Measurements from ENCODE around the gene TRAPPC4.

DNA sequence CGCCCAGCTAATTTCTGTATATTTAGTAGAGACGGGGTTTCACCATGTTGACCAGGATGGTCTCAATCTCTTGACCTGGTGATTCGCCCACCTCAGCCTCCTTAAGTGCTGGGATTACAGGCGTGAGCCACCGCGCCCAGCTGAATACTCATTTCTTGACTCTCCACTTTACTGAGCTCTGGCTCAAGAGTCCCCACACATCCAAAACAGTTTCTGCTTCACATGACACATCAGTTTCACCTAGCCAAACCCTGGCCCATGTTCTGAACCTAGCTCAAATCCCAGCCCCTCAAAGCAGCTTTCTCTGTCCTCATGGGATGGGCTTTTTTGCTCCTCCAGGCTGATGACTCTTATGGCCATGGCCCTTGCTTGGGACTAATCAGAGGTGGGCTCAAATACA is 28.6 kb downstream of the TRAPPC4 start:
- TF ChIP-seq, protein P1, sequence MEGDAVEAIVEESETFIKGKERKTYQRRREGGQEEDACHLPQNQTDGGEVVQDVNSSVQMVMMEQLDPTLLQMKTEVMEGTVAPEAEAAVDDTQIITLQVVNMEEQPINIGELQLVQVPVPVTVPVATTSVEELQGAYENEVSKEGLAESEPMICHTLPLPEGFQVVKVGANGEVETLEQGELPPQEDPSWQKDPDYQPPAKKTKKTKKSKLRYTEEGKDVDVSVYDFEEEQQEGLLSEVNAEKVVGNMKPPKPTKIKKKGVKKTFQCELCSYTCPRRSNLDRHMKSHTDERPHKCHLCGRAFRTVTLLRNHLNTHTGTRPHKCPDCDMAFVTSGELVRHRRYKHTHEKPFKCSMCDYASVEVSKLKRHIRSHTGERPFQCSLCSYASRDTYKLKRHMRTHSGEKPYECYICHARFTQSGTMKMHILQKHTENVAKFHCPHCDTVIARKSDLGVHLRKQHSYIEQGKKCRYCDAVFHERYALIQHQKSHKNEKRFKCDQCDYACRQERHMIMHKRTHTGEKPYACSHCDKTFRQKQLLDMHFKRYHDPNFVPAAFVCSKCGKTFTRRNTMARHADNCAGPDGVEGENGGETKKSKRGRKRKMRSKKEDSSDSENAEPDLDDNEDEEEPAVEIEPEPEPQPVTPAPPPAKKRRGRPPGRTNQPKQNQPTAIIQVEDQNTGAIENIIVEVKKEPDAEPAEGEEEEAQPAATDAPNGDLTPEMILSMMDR (IDR thresholded peaks at IDR 0.05; ENCODE audit: borderline replicate concordance, extremely low read depth, low read length, poor library complexity, severe bottlenecking), result no peak
- TF ChIP-seq EZH2 (IDR thresholded peaks at IDR 0.05; ENCODE audit: borderline replicate concordance, low read depth, low read length, severe bottlenecking), result no peak

Data from DND-41 (cell line).